ENCODE measurements around the gene YWHAB. TPM values are rescaled to one million over a fixed set of nuclear protein-coding genes. Genes with fewer than 3 reads are reported as not detected.
A peak's percentile ranks its signal among the peaks of the same experiment; 100 is the strongest.
"Not testable (repeated sequence)": the region's sequence is repeated elsewhere in the genome, so short reads cannot be mapped to it uniquely, and the experiment has no call there.

YWHAB gene
- total and polyA plus RNA-seq, 2 experiments from 2014 or later, result 89.5 to 169 TPM

DNA sequence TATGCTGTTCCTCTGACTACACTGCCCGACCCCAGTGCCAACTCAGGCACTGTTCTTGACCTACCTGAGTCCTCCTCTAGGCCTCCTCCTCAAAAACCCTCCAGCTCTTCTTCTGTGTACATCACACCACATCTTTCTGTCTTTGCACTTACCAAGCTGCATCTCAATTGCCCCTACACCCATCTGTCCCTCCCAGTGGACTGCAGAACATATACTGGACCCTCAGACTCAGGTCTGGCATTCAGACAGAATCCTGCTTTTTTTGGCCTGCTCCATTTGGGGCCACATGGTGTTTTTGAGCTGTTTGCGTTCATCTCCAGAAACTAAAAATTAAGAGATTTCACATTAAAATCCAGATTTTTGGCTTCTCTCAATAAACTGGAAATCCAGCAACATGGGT, 23.2 kb upstream of the YWHAB start:
- Histone ChIP-seq H4K20me1 (ENCODE audit: insufficient read depth, poor library complexity, severe bottlenecking) (no peaks in the 10 kb centered on the region), H3K9me2 (replicated peaks; ENCODE audit: insufficient read depth) (no peaks in the 10 kb centered on the region), H3K79me2 (no peaks in the 10 kb centered on the region), H3K36me3 (replicated peaks; ENCODE audit: insufficient read depth, low read depth) (no peaks in the 10 kb centered on the region), H2AFZ (no peak overlapping the region), H3K4me1 (ENCODE audit: insufficient read depth) (peaks cover 22% of the 10 kb centered on the region), H3K9me3 (ENCODE audit: low read depth) (no peaks in the 10 kb centered on the region), H3K27me3 (no peaks in the 10 kb centered on the region), H3K27ac (peak overlapping the region; percentile 61), H3K4me2 (no peak overlapping the region), H3K4me3 (no peak overlapping the region)
- no peak for DNase-seq (ENCODE audit: low spot score)
- TF ChIP-seq, protein P1, sequence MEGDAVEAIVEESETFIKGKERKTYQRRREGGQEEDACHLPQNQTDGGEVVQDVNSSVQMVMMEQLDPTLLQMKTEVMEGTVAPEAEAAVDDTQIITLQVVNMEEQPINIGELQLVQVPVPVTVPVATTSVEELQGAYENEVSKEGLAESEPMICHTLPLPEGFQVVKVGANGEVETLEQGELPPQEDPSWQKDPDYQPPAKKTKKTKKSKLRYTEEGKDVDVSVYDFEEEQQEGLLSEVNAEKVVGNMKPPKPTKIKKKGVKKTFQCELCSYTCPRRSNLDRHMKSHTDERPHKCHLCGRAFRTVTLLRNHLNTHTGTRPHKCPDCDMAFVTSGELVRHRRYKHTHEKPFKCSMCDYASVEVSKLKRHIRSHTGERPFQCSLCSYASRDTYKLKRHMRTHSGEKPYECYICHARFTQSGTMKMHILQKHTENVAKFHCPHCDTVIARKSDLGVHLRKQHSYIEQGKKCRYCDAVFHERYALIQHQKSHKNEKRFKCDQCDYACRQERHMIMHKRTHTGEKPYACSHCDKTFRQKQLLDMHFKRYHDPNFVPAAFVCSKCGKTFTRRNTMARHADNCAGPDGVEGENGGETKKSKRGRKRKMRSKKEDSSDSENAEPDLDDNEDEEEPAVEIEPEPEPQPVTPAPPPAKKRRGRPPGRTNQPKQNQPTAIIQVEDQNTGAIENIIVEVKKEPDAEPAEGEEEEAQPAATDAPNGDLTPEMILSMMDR (IDR thresholded peaks at IDR 0.05; ENCODE audit: poor library complexity), result no peak
- TF ChIP-seq EZH2 (IDR thresholded peaks at IDR 0.05; ENCODE audit: borderline replicate concordance) (no peak), EZH2phosphoT487 (IDR thresholded peaks at IDR 0.05; ENCODE audit: low read depth, severe bottlenecking, unreplicated experiment) (no peak)
- WGBS (ENCODE audit: low lambda C conversion rate, missing lambda C conversion rate), result 96% methylated on average over 2 of the region's 2 CpGs

DNA sequence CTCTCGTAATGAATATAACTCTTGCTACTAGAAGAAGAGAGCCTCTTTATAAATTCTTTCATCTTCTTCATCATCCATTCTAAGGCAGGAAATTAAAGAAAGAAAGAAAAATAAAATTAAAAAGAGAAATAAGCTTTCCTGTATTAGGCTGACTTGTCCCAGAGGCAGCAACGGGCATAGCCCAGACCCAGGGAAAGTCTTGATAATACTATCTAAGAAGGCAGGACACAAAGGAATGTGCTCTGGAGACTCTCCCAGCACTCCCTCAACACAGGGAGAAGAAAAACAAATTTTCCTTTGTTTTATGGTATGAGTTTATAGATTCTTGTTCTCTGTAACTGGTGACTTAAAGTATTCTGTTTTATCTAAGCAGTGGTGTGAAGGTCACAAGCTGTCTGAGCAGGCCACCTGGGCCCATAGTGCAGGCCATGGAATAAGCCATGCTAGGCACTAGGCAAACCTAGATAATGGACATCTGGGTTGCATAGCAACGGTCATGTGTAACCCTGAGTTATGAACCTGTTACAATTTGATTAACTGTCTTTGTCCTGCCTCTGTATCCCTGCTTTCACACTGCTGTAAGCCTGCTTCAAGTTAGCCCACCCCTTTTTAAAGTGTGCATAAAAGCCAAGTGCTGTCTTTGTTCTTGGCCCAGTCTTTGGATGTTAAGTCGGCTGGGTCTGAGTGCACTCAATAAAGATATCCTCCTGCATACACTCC, 22.0 kb upstream of the YWHAB start:
- H3K4me1 ChIP-seq (ENCODE audit: insufficient read depth), result peaks cover 22% of the 10 kb centered on the region
- H3K4me2 ChIP-seq; H4K20me1 ChIP-seq (ENCODE audit: insufficient read depth, poor library complexity, severe bottlenecking); H3K36me3 ChIP-seq (replicated peaks; ENCODE audit: insufficient read depth, low read depth); H3K9me3 ChIP-seq (ENCODE audit: low read depth); H3K79me2 ChIP-seq; H3K9me2 ChIP-seq (replicated peaks; ENCODE audit: insufficient read depth); H3K4me3 ChIP-seq; H3K27me3 ChIP-seq; H2AFZ ChIP-seq: not testable (repeated sequence)
- 40% methylated on average over 4 of the region's 4 CpGs for WGBS (ENCODE audit: low lambda C conversion rate, missing lambda C conversion rate)
- peak overlapping the region; percentile 61 for H3K27ac ChIP-seq
- peak; percentile 49 for DNase-seq (ENCODE audit: low spot score)

DNA sequence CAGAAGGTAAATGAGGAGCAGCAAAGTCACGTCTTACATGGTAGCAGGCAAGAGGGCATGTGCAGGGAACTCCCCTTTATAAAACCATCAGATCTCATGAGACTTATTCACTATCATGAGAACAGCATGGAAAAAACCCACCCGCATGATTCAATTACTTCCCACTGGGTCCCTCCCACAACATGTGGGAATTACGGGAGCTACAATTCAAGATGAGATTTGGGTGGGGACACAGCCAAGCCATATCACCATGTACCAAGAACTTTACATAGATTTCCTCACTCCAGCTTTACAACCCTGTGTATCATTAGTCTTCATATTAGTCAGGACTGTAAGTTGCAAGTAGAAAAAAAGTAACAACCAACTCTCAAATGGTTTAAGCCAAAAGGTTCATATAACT, 21.0 kb upstream of the YWHAB start:
- H3K4me3 ChIP-seq; H3K36me3 ChIP-seq (replicated peaks; ENCODE audit: insufficient read depth, low read depth); H3K9me2 ChIP-seq (replicated peaks; ENCODE audit: insufficient read depth); H3K9me3 ChIP-seq (ENCODE audit: low read depth); H3K27me3 ChIP-seq; H3K79me2 ChIP-seq; DNase-seq (ENCODE audit: low spot score); H3K4me2 ChIP-seq; H4K20me1 ChIP-seq (ENCODE audit: insufficient read depth, poor library complexity, severe bottlenecking); H2AFZ ChIP-seq: not testable (repeated sequence)
- Histone ChIP-seq H3K27ac (peak overlapping the region; percentile 61), H3K4me1 (ENCODE audit: insufficient read depth) (peaks cover 22% of the 10 kb centered on the region)
- 79% methylated on average over 3 of the region's 3 CpGs for WGBS (ENCODE audit: low lambda C conversion rate, missing lambda C conversion rate)

DNA sequence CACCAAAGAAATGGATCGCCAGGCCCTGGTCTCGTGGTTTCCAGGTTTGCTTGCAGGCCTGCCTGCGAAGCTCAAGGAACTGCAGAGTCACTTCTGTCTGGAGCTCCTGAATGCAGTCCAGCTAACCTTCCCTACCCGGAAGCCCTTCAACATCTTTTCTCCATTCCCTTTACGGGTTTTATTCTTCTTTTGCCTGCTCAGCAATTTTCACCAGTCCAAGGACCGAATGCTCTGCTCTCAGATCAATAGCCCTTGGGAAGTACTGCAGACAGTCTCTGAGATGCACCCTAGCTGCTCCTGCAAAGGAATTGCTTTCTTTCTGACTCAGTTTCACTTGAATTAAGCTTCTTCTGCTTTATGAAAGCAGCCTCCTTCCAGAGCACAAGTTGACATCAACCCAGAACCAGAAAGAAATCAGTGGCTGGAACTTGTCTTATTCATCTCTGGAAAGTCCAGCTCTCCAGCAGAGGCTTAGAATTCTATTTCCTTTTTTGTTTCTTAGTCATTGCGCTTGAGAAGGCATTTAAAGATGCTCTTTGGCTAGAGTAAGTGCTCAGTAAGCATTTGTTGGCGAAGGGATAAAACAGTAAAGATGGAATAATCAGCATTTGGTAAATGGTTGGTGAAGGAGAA, 18.7 kb upstream of the YWHAB start:
- H3K27ac ChIP-seq, result no peak overlapping the region
- no peaks in the 10 kb centered on the region for H3K79me2 ChIP-seq
- H4K20me1 ChIP-seq (ENCODE audit: insufficient read depth, poor library complexity, severe bottlenecking), result no peaks in the 10 kb centered on the region
- no peaks in the 10 kb centered on the region for H3K9me3 ChIP-seq (ENCODE audit: low read depth)
- 84% methylated on average over 8 of the region's 8 CpGs for WGBS (ENCODE audit: low lambda C conversion rate, missing lambda C conversion rate)
- H3K4me2 ChIP-seq, result peak overlapping the region; percentile 65
- H3K36me3 ChIP-seq (replicated peaks; ENCODE audit: insufficient read depth, low read depth), result no peaks in the 10 kb centered on the region
- no peak overlapping the region for H2AFZ ChIP-seq
- no peak for DNase-seq (ENCODE audit: low spot score)
- no peaks in the 10 kb centered on the region for H3K9me2 ChIP-seq (replicated peaks; ENCODE audit: insufficient read depth)
- no peak overlapping the region for H3K4me3 ChIP-seq
- no peaks in the 10 kb centered on the region for H3K27me3 ChIP-seq
- H3K4me1 ChIP-seq (ENCODE audit: insufficient read depth), result peaks cover 16% of the 10 kb centered on the region
- no peak for TF ChIP-seq EZH2phosphoT487 (IDR thresholded peaks at IDR 0.05; ENCODE audit: low read depth, severe bottlenecking, unreplicated experiment)
- TF ChIP-seq, protein P1 (IDR thresholded peaks at IDR 0.05; ENCODE audit: poor library complexity), result no peak
- TF ChIP-seq EZH2 (IDR thresholded peaks at IDR 0.05; ENCODE audit: borderline replicate concordance), result no peak

All from hepatocyte (in vitro differentiated cells).